NCI-H1694 (cell line): Measurements from ENCODE around the gene ZNF878.

ENCODE experiments used
- DNase-seq: peaks from one replicate; lab custom pipeline; 2025; lab: John Stamatoyannopoulos, UW

ZNF878 gene

DNA sequence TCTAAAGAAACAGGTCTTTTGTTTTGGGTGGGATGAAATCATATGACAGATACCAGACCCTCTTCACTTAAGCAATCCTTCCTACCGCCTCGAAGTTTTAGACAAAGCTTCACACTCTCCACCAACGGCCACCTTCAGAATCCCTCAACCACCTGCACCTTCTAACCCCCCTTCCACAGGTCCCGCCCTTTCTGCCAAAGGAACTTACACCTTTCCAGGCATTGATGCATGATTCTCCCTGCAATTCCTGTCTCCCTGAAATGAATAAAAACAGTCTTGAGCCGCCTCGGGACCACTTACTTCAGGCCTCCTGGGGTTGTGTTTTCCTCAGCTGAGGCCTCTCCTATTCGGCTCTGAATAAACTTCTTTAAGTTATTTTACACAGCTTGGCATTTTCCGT, 18.1 kb downstream of the ZNF878 start:
- DNase-seq = no peak

DNA sequence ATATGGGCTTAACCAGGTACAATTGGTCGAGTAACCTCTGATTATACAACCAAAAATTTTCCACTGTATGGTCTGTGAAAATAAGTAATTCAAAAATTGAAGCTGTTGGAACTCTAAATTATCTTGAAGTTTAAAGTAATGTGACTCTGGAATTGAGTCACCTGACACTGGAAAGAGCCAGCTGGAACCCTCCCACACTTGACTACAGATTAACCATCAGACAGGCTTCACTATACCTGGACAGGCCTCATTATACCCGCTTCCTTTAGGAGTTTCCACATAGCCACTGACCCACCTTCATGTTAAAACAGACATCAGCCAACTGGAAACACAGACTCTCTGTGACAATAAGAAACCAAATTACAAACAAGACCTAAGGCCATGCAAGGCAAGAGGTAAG, 18.6 kb downstream of the ZNF878 start:
- no peak for DNase-seq

DNA sequence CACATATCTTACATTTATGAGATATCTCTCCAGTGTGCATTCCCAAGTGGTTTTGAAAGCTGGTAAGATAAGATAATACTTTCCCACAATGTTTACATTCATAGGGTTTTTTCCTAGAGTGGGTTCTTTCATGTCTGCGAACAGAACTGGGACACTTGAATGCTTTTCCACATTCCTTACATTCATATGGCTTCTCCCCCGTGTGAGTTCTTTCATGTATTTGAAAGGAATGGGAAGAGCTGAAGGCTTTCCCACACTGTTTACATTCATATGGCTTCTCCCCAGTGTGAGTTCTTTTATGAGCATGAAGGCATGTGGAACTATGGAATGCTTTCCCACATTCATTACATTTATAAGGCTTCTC, 37.0 kb downstream of the ZNF878 start:
- no peak for DNase-seq

DNA sequence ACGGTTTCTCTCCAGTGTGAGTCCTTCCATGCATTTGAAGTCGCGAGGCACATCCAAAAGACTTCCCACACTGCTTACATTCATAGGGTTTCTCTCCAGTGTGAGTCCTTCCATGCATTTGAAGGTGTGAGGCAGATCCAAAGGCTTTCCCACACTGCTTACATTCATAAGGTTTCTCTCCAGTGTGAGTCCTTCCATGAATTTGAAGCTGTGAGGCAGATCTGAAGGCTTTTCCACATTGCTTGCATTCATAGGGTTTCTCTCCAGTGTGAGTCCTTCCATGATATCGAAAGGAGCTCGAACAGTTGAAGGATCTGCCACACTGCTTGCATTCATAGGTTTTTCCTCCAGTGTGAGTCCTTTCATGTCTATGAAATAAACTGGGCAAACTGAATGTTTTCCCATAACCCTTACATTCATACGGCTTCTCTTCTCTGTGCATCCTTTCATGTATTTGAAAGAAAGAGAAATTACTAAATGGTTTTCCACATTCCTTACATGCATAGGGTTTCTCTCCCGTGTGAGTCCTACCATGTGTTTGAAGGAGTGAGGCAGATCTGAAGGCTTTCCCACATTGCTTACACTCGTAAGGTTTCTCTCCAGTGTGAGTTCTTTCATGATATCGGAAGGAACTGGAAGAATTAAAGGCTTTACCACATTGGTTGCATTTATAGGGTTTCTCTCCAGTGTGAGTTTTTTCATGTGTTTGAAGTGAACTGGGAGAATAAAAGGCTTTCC, 37.6 kb downstream of the ZNF878 start:
- no peak for DNase-seq

DNA sequence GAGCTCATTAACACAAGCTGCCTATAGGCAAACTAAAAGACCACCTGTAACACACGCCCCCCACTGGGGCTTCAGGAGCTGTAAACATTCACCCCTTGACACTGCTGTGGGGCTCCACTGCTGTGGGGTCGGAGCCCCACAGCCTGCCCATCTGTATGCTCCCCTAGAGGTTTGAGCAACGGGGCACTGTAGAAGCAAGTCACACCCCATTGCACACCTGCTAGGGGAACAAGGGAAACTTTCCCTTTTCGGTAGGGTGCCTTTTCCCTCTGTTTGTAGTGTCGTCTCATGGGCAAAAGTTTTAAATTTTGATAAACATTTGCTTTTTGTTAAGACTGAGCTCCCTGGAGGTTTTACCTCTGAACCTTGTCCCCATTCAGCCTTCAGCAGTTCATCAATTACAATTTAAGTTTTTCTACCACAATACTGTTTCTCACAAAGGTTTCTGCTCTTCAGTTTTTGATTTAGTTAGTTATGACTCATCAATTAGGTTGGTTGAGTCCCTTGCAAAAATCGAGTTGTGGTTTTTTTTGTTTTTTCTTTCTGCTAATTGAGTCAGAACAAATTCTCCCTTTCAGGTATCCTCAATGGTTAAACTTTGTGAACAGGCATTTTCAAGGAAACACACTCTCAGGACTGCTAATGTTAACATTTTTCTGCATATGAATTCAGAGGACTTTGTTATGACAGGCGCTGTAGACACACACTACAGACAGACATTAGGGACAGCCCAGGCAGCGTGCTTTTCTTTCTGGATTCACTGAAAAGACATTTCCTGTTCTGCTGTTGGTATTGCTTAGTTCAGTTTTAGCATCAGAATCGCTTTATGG, 52.4 kb downstream of the ZNF878 start:
- no peak for DNase-seq

DNA sequence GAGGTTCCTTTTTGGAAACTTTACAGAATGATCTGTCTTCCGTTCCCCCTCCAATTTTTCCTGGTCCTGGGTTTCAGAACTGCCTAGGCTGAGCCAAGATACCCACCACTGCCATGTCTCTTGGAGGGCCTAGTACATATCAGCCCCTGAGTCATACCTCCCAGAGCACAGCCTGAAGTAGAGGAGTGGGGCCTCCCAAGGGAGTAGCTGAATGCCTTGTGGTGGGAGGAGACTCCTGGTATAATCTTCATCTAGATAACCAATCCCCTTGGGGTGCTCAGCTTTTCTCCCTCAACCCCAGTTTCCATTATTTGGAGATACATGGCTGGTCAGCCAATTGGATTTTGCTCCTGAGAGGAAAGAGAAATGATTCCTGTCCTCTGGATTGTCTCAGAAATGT, 57.6 kb downstream of the ZNF878 start:
- no peak for DNase-seq
